Uterus (tissue), 2 donors: Measurements from ENCODE around the gene RAB40A.

Experiments
- POLR2A ChIP-seq, 2 donors: fragments of 450-650 bp; IDR thresholded peaks; one replicate each; pipeline ENCODE4 v1.6.1; 2016; ENCODE audit warnings: antibody characterized with exemption in 2 of 2, mild to moderate bottlenecking in 1 of 2, moderate library complexity in 1 of 2
- TF ChIP-seq, protein P1 (sequence below), 4 experiments: fragments of 200-600 bp in 2 of 4; fragments of 450-650 bp in 2 of 4; sonication (generic) in 2 of 4; IDR thresholded peaks; one replicate each; pipeline ENCODE4 v1.5.1; 2016 to 2019; ENCODE audit warnings: antibody characterized with exemption in 4 of 4, mild to moderate bottlenecking in 2 of 4, moderate library complexity in 1 of 4

DNA sequence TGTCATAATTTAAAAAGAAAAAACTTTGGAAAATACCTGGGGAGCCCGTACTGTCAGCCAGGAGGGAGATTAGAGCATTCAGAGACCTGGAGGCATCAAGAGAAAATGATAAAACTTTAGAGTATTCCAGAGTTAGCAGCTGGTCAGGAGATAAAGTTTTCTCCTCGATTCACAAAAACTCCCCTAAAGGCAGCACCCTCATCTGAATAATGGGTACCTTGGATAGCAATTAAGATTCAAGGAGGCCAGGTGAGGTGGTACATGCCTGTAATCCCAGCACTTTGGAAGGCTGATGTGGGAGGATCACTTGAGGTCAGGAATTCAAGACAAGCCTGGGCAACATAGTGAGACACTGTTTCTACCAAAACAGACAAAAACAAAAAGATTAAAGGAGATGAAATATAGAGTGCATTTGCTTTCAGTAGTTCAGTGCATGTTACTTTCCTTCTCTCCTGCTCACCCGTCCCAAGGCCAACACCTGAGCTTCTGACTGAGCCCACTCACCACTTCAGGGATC, 18.6 kb upstream of the RAB40A start:
- TF ChIP-seq, protein P1, sequence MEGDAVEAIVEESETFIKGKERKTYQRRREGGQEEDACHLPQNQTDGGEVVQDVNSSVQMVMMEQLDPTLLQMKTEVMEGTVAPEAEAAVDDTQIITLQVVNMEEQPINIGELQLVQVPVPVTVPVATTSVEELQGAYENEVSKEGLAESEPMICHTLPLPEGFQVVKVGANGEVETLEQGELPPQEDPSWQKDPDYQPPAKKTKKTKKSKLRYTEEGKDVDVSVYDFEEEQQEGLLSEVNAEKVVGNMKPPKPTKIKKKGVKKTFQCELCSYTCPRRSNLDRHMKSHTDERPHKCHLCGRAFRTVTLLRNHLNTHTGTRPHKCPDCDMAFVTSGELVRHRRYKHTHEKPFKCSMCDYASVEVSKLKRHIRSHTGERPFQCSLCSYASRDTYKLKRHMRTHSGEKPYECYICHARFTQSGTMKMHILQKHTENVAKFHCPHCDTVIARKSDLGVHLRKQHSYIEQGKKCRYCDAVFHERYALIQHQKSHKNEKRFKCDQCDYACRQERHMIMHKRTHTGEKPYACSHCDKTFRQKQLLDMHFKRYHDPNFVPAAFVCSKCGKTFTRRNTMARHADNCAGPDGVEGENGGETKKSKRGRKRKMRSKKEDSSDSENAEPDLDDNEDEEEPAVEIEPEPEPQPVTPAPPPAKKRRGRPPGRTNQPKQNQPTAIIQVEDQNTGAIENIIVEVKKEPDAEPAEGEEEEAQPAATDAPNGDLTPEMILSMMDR (IDR thresholded peaks at IDR 0.05): no peak
- no peak for TF ChIP-seq POLR2A (IDR thresholded peaks at IDR 0.05)
